Keratinocyte (primary cell): ENCODE results near the gene HTT-AS. TPM values are rescaled to one million over a fixed set of nuclear protein-coding genes. Genes with fewer than 3 reads are reported as not detected.

Source experiments
- DNase-seq: peaks from one replicate; pipeline ENCODE4 v3.0.0-alpha.2; 2011; ENCODE audit warnings: low read depth, missing footprints, low spot score
- FAIRE-seq: peaks from 2 replicates; lab custom pipeline; 2011; peaks lifted over from hg19 to GRCh38; lab: Jason Lieb, UNC
- H2AFZ ChIP-seq: 2 replicates; pipeline ENCODE4 v1.6.0; 2012; ENCODE audit warnings: low read length, control low read depth, inconsistent platforms; ENCODE audit not compliant: control insufficient read depth
- H3K27ac ChIP-seq: 2 replicates; pipeline ENCODE4 v1.5.1; 2011; ENCODE audit warnings: low read length; ENCODE audit not compliant: control insufficient read depth, insufficient read depth
- H3K27me3 ChIP-seq: 3 replicates; pipeline ENCODE4 v1.6.0; 2011; ENCODE audit warnings: low read length; ENCODE audit not compliant: control insufficient read depth, insufficient read depth; ENCODE audit errors: extremely low read depth
- H3K36me3 ChIP-seq, 2 experiments: 2 replicates in 1 of 2; 3 replicates in 1 of 2; pipeline ENCODE4 v1.5.1; 2011; ENCODE audit warnings: low read length in 2 of 2, mild to moderate bottlenecking in 1 of 2; ENCODE audit not compliant: control insufficient read depth in 2 of 2, insufficient read depth in 2 of 2; ENCODE audit errors: extremely low read depth in 1 of 2
- H3K4me1 ChIP-seq: 3 replicates; pipeline ENCODE4 v1.5.1; 2011; ENCODE audit warnings: low read length; ENCODE audit not compliant: control insufficient read depth, insufficient read depth; ENCODE audit errors: extremely low read depth
- H3K4me2 ChIP-seq: 3 replicates; pipeline ENCODE4 v1.6.0; 2011; ENCODE audit warnings: low read depth, low read length; ENCODE audit not compliant: control insufficient read depth, insufficient read depth; ENCODE audit errors: extremely low read depth
- H3K4me3 ChIP-seq, 3 experiments: fragments of 200-600 bp in 1 of 3; sonication (generic) in 1 of 3; 2 replicates in 2 of 3; 3 replicates in 1 of 3; pipeline ENCODE4 v1.5.1; 2011 to 2016; ENCODE audit warnings: low read length in 3 of 3, mild to moderate bottlenecking in 3 of 3, control low read depth in 2 of 3, inconsistent platforms in 1 of 3, low read depth in 1 of 3, mixed read lengths in 1 of 3, mixed run types in 1 of 3, moderate library complexity in 1 of 3; ENCODE audit not compliant: control insufficient read depth in 2 of 3, insufficient read depth in 2 of 3; ENCODE audit errors: extremely low read depth in 1 of 3
- H3K79me2 ChIP-seq: 2 replicates; pipeline ENCODE4 v1.6.0; 2012; ENCODE audit warnings: low read length; ENCODE audit not compliant: control insufficient read depth, insufficient read depth
- H3K9ac ChIP-seq: 3 replicates; pipeline ENCODE4 v1.6.0; 2011; ENCODE audit warnings: low read length; ENCODE audit not compliant: control insufficient read depth, insufficient read depth; ENCODE audit errors: extremely low read depth
- H3K9me1 ChIP-seq: 3 replicates; pipeline ENCODE4 v1.6.0; 2011; ENCODE audit warnings: low read length; ENCODE audit not compliant: control insufficient read depth, insufficient read depth; ENCODE audit errors: extremely low read depth
- H3K9me3 ChIP-seq: 2 replicates; pipeline ENCODE4 v1.5.1; 2012; ENCODE audit warnings: low read depth, low read length; ENCODE audit not compliant: control insufficient read depth
- H4K20me1 ChIP-seq: 3 replicates; pipeline ENCODE4 v1.6.0; 2011; ENCODE audit warnings: low read length; ENCODE audit not compliant: control insufficient read depth, insufficient read depth; ENCODE audit errors: extremely low read depth
- EZH2 ChIP-seq: IDR thresholded peaks from one replicate; pipeline ENCODE4 v1.6.1; 2012; ENCODE audit warnings: inconsistent platforms, mild to moderate bottlenecking, low read length, moderate library complexity
- dilution Hi-C: fragments of 300-500 bp; cut with MboI; formaldehyde crosslinking; loops from one replicate; pipeline ENCODE4 v1.7.0; 2020; ENCODE audit warnings: low sequenced_read_pairs; ENCODE audit not compliant: extremely low pct_ligation_motif_present
- polyA plus RNA-seq, 5 experiments: library from polyadenylated mRNA; depleted of rRNA in 3 of 5; stranded (reverse) in 3 of 5; stranded (forward) in 1 of 5; unstranded in 1 of 5; fragments of >200 nt; gene quantifications; 1 replicate in 1 of 5; 2 replicates in 3 of 5; 3 replicates in 1 of 5; pipeline versions ENCODE4 v1.2.1 to v1.2.3, GENCODE V29; 2011 to 2012; ENCODE audit warnings: missing spikeins in 2 of 5, low read depth in 1 of 5, low replicate concordance in 1 of 5
- TF ChIP-seq, protein P1 (sequence below), 3 experiments: IDR thresholded peaks in 1 of 3; conservative IDR thresholded peaks in 1 of 3; optimal IDR thresholded peaks in 1 of 3; 2 replicates in 2 of 3; 3 replicates in 1 of 3; pipeline versions ENCODE3 to v1.5.1; 2011; ENCODE audit warnings: low read length in 3 of 3, mild to moderate bottlenecking in 3 of 3, moderate library complexity in 2 of 3, control low read depth in 1 of 3, inconsistent platforms in 1 of 3; ENCODE audit not compliant: insufficient read depth in 2 of 3; ENCODE audit errors: extremely low read depth in 1 of 3

The HTT-AS gene
- polyA plus RNA-seq, 1 donor (not counting 4 experiments of a cell fraction or from before 2014, with no cell fraction given) = not detected

DNA sequence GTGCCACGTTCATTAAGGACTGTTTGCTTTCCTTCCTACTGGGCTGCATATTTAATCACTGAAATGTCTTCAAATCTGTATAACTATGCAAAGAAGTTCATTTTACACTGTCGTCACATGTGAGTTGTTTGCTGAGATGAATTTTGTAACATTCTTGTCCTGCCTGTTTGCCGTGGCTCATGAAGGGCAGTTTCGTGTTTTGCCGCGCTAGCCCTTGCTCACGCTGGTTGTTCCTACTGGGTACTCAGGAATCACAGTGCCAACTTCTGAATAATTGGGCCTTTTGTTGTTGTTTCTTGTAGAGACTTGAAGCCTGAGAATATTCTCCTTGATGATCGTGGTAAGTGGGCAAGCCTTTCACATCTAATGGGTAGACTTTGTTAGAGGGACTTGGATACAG lies 52.2 kb downstream of the HTT-AS start:
- DNase-seq (no peak), FAIRE-seq (no peak)
- no peak overlapping the region for H3K9ac ChIP-seq
- H3K9me1 ChIP-seq = no peaks in the 10 kb centered on the region
- no peak overlapping the region for H3K4me3 ChIP-seq
- TF ChIP-seq, protein P1, sequence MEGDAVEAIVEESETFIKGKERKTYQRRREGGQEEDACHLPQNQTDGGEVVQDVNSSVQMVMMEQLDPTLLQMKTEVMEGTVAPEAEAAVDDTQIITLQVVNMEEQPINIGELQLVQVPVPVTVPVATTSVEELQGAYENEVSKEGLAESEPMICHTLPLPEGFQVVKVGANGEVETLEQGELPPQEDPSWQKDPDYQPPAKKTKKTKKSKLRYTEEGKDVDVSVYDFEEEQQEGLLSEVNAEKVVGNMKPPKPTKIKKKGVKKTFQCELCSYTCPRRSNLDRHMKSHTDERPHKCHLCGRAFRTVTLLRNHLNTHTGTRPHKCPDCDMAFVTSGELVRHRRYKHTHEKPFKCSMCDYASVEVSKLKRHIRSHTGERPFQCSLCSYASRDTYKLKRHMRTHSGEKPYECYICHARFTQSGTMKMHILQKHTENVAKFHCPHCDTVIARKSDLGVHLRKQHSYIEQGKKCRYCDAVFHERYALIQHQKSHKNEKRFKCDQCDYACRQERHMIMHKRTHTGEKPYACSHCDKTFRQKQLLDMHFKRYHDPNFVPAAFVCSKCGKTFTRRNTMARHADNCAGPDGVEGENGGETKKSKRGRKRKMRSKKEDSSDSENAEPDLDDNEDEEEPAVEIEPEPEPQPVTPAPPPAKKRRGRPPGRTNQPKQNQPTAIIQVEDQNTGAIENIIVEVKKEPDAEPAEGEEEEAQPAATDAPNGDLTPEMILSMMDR (optimal IDR thresholded peaks at IDR 0.05 in 1 of 3, IDR thresholded peaks at IDR 0.05 in 1 of 3, conservative IDR thresholded peaks at IDR 0.05 in 1 of 3; ENCODE audit: extremely low read depth in 1 of 3, insufficient read depth in 2 of 3, low read length in 3 of 3) = no peak
- no peak for TF ChIP-seq EZH2
- H3K36me3 ChIP-seq = no peaks in the 10 kb centered on the region
- H3K27ac ChIP-seq = no peak overlapping the region
- H2AFZ ChIP-seq = no peak overlapping the region
- H3K4me1 ChIP-seq = no peaks in the 10 kb centered on the region
- no peaks in the 10 kb centered on the region for H3K79me2 ChIP-seq
- H4K20me1 ChIP-seq = no peaks in the 10 kb centered on the region
- H3K4me2 ChIP-seq = no peak overlapping the region
- H3K9me3 ChIP-seq = peaks cover 2% of the 10 kb centered on the region
- peaks cover 4% of the 10 kb centered on the region for H3K27me3 ChIP-seq
- dilution Hi-C loops = no loop called here

DNA sequence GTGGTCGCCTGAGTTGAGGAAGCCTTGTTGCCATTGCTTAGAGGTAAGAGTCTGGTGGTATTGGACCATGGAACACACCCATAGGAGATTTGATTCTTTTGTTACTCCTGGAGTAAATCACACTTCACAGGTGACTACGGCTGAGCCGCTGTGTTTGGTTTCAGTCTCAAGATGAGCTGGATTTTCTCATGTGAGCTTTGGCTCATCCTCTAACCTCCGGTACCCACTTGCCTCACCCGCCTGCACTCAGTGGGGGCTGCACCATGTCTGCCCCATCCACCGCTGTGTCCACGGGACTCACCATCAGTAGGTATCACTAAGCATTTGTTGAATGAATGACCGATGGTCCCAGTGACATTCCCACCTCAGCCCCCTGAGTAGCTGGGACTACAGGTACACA lies 52.7 kb downstream of the HTT-AS start:
- Histone ChIP-seq H3K36me3 (no peaks in the 10 kb centered on the region), H3K27me3 (peaks cover 4% of the 10 kb centered on the region), H3K9me1 (no peaks in the 10 kb centered on the region), H3K79me2 (no peaks in the 10 kb centered on the region), H3K4me2 (no peak overlapping the region), H4K20me1 (no peaks in the 10 kb centered on the region), H3K4me3 (no peak overlapping the region), H3K27ac (no peak overlapping the region), H3K4me1 (no peaks in the 10 kb centered on the region), H2AFZ (no peak overlapping the region), H3K9me3 (peaks cover 2% of the 10 kb centered on the region), H3K9ac (no peak overlapping the region)
- dilution Hi-C loops = no loop called here
- FAIRE-seq (no peak), DNase-seq (no peak)
- TF ChIP-seq EZH2 = no peak
- TF ChIP-seq, protein P1 (optimal IDR thresholded peaks at IDR 0.05 in 1 of 3, IDR thresholded peaks at IDR 0.05 in 1 of 3, conservative IDR thresholded peaks at IDR 0.05 in 1 of 3; ENCODE audit: extremely low read depth in 1 of 3, insufficient read depth in 2 of 3, low read length in 3 of 3) = no peak
